ENCODE results near the gene FTSJ1.
"Not testable (repeated sequence)": the region's sequence is repeated elsewhere in the genome, so short reads cannot be mapped to it uniquely, and the experiment has no call there.

The FTSJ1 gene, protein sequence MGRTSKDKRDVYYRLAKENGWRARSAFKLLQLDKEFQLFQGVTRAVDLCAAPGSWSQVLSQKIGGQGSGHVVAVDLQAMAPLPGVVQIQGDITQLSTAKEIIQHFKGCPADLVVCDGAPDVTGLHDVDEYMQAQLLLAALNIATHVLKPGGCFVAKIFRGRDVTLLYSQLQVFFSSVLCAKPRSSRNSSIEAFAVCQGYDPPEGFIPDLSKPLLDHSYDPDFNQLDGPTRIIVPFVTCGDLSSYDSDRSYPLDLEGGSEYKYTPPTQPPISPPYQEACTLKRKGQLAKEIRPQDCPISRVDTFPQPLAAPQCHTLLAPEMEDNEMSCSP

DNA sequence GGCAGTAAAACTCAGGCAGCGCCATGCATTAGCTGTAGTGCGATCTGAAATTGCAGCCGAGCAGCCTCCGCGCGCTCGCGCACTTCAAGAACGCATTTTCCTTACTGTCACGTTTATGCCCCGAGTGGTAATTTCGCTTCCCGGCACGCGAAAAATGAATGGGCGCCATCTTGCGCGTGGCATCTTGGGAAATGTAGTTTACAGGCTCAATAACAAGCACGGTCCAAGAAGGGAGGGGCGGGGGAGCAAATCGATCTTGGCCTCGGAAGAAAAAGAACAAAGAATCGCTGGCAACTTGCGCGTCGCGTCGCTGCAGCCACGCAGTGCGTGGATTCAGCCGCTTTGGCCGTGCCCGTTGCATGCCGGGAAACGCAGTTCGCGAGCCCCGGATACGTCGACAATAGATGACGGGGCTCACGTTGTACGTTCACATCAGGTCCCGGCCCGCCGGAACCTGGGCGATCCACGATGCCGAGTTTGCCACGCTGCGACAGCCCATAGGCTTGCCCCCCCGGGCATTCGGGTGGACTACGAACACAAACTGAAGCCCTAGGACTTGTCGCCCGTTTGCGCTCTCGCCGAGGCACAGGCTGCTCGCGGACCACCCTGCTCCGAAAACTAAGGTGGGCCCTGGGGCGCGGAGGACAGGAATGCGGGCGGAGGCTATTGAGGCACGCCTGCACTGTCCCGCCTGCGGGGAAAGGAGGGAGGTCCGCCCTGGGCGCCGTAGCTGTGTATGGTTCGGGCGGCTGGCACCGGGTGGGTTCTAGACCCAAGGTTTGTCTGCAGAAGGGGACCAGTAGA is at the start of gene FTSJ1:
Gene FTSJ1 (plus strand): TSS at position 426 of the 804 bp plus-strand sequence. CDS start 1,849 bp downstream, outside the sequence.
- peak; percentile 61 to 82 (median 68) for DNase-seq

DNA sequence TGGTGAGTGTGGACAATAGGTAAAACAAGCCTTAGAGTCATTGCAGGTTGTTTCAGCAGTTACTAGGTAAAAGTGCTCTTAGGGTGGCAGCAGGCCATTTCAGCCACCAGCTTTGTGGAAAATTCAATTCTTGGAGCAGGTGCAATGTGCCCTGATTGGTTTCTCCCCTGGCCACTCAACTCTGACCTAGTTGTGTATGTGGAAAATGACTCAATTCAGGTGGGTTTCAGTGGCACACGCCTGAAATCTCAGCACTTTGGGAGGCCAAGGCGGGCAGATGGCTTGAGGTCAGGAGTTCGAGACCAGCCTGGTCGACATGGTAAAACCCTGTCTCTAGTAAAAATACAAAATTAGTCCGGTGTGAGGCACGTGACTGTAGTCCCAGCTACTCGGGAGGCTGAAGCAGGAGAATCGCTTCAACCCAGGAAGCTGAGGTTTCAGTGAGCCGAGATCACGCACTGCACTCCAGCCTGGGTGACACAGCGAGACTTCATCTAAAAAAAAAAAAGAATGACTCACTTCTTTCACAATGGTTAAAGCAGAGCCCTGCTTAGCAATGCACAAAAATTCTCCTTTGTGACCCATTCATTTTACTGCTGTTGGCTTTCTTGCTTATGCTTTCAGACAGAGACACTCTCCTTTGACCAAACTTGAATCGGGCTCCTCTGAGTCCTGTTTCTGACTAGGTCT is 48.8 kb upstream of the FTSJ1 start:
- not testable (repeated sequence) for DNase-seq

DNA sequence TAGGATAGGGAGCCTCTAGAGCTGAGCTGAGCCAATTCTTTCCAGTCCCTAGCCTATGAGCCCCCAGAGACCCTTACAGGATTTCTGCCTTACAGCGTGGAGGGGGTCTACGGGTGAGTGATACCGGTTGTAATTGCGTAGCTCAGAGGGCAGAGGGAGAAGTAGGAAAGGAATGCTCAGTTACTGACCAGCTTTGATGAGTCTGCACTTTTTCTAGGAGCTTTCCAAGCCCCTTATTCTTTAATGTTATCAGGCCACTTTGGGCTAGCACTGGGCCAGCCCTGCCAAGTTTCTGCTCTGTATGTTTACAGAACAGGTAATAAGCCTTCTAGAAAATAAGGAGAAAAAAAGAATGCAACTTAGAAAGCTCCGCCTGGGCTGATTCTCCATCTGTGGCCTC is 46.4 kb upstream of the FTSJ1 start:
- DNase-seq, result not testable (repeated sequence)

DNA sequence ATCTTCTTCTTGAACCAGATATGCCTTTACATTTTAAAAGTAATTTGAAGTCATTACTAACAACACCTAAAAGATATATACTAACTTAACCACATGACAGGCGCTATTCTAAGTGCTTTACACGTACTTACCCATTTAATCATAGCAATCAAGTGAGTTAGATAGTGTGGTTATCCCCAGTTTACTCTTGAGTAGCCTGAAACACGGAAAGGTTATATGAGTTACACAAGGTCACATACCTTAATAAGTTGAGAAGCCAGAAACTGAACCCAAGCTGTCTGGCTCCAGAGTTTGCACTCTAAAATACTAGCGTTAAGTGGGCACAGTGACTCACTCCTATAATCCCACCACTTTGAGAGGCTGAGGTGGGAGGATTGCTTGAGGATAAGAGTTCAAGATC is 45.8 kb upstream of the FTSJ1 start:
- DNase-seq, result not testable (repeated sequence)

DNA sequence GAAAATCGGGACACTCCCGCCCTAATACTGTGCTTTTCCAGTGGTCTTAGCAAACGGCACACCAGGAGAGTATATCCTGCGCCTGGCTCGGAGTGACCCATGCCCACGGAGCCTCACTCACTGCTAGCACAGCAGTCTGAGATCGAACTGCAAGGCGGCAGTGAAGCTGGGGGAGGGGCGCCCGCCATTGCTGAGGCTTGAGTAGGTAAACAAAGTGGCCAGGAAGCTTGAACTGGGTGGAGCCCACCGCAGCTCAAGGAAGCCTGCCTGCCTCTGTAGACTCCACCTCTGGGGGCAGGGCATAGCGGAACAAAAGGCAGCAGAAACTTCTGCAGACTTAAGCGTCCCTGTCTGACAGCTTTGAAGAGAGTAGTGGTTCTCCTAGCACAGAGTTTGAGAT is 42.3 kb upstream of the FTSJ1 start:
- peak in 2 of 4 experiments; percentile 2 to 4 for DNase-seq

DNA sequence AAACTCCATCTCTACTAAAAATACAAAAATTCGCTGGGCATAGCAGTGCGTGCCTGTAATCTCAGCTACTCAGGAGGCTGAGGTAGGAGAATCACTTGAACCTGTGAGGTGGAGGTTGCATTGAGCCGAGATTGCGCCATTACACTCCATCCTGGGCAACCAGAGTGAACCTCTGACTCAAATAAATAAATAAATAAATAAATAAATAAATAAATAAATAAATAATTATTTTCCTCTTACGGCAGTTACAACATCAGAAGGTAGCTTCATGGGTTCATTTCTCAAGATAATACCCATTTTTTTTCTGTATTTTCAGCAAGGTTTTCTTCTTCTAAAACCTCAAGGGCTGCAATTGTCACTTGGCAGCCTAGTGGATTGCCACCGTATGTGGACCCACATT is 28.8 kb upstream of the FTSJ1 start:
- DNase-seq, result not testable (repeated sequence)

DNA sequence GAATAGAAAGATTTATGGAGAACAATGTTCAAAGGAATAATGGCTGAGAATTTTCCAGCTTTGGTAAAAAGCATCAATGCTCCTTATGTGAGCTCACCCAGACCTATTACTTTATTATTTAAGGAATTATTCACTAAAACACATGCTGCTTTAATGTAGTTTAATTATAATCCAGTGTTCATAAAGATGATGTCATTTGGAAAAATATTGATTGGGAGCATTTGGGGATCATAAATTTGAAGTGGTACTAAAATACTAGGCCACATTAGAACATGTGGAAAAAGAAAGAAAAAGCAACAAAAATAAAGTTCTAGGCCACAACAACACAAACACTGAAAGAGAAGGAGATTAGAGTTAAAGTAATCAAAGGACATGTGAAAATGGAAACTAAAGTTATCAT is 25.9 kb upstream of the FTSJ1 start:
- DNase-seq, result no peak

DNA sequence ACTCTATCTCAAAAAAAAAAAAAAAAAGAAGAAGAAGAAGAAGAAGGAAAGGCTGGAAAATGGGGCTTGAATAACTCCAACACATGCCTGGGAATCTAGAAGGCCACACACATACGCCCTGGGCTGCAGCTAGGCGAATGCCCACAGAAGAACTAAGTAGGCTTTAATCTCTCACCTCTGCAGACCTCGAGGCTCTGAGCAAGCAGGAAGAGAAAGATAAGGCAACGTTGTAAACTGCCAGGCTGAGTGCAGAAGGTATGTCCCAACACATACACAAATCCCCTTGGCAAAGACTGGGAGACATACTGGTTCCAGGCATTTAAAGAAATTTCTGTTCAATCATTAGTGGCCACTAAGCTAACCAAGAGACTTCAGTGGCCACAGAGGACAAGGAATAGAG is 24.3 kb upstream of the FTSJ1 start:
- DNase-seq, result no peak

DNA sequence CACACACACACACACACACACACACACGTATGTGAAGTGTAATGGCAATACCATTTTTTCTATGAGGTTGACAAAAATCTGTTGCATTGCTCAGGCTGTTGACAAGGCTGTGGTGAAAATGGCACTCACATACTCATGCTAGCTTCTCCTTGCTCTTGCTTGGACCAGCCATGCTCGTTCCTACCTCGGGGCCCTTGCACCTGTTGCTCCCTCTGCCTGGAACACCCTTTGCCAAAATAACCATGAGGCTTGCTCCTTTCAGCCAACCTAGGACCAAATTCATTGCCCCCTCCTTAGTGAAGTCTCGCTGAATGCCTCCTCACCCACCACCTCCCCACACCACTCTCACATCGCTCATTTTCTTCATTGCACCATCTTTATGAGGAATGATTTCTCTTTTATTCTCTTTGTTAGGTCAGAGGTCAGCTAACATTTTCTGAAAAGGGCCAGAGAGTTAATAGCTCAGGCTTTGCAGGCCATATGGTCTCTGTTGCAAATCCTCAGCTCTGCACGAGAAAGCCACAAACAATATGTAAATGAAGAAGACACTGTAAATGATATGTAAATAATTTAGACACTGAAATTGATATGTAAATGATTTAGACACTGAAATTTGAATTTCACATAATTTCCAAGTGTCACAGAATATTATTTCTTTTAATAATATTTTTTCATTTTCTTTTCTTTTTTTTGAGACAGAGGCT is 19.2 kb upstream of the FTSJ1 start:
- no peak for DNase-seq

DNA sequence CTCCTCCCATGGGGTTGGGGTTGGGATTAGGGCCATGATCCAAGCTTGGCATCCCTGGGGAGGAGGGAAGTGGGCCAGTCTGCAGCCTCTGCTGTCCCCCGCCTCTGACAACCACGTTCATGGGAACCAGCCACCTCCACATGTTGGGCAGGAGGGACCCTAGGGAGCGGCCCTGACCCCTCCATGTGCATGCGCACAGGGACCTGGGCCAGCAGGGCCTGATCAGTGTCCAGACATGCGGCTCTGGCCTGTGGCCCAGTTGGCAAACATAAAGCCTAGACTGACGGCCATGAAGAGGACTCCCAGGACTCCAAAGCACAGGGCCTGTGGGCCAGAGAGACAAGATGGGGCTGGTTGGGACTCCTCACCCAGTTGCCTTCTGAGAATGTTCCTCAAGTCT is 17.3 kb upstream of the FTSJ1 start:
- no peak for DNase-seq

DNA sequence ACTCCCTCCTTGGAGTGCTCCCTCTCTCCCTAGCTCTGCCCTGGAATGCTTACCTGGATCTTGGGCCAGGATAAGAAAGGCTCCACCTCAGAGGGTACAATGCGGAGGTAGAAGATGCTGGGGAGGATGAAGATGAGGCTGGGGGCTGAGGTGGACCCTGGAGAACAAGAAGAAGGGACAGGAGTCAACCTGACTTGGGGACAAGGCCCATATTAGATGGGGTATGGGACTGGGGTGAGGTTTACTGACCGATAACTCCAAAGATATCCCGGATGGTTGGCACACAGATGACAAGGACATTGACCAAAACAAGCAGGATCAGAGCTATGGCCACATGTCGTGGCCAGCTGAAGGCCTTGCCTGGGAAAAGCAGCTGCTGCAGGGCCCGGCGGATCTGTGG is 16.5 kb upstream of the FTSJ1 start:
- no peak for DNase-seq

DNA sequence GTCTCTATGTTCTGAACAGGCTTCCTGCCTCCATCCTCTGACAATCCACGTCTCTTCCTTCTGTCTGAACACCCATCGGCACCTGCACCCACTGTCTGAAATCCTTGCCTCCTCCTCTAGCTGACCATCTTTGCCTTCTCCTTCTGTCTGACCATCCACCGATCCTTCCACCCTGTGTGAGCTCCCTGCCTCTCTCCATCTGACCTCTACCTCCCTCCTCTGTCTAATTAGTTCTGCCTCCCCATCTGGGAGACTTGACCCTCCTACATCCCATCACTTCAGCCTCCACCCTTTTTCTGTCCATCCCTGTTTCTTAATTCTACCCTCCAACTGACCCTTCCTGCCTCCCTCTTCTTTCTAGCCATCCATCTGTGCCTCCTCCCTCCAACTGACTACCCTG is 16.0 kb upstream of the FTSJ1 start:
- no peak for DNase-seq

DNA sequence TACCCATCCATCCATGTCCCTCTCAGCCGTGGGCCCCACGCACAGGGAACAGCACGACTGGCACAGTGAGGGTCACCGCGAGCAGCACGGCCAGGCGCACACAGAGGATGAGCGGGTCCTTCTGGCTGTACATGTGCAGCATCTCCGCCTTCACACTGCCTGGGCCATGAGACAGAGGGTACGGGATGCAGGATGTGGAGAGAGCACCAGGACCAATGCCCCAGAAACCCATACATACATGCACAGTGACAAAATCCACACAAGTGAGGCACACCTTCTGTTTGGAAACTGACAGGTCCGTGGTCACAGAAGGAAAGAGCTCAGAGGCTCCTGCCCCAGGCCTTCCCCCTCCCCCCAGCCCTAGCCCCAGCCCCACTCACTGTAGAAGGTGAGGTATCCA is 15.4 kb upstream of the FTSJ1 start:
- no peak for DNase-seq

DNA sequence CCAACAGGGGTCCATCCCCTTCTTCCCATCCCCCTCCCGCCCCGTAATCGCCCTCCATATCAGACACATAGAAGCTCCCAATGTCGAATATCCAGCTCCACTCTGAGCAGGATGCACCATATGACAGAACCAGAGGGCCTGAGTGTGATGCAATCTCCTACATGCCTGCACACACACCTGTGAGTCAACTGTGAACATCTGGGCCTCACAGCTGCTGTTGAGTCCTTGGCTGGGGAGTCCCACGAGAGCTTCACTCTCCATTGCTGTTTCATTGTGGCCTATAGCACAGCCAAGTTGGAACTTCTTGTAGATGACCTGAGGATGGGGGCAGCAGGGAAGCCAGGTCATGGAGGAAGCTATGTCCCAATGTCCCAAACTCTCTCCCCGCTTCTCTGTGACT is 14.2 kb upstream of the FTSJ1 start:
- no peak for DNase-seq

DNA sequence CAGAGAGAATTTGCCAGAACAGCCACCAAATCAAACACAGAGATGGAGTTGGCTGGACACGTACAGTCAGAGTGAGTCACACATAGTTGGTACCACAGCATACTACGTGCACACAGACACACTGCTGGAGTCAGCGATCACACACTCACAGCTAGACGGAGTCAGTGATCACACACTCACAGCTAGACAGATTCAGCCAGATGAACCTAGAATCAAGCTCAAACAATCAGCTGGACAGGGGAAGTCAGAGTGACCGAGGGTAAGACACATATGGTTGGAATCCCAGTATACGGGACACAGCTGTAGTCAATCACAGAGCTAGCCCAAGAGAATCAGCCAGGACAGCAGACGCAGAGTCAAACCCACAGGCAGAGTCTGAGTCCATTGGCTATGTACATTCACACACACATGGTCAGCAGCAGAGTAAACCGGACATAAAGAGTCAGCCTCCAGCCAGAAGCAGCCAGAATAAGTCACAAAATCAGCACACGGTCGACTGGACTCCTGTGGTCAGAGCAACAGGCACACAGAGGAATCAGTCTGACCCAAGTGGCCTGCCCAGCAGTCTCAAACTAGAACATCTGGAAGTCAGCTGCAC is 10.6 kb upstream of the FTSJ1 start:
- DNase-seq, result no peak

DNA sequence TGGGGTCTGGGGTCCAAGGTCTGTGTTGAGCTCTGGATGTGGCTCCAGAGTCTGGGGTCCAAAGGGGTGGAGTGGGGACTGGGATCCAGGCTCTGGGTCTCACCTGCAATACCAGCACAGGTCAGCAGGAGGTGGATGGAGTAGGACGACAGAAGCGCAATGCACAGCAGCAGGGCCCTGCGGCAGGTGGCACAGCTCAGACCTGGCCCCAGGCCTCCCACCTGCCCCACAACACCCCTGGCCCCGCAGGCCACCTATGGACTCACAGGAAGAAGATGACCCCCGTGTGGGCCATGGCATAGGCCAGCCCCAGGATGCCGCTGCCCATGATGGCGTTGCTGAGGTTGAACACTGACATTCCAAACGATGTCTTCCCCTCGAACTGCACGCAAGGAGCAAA is 9.3 kb upstream of the FTSJ1 start:
- no peak for DNase-seq

DNA sequence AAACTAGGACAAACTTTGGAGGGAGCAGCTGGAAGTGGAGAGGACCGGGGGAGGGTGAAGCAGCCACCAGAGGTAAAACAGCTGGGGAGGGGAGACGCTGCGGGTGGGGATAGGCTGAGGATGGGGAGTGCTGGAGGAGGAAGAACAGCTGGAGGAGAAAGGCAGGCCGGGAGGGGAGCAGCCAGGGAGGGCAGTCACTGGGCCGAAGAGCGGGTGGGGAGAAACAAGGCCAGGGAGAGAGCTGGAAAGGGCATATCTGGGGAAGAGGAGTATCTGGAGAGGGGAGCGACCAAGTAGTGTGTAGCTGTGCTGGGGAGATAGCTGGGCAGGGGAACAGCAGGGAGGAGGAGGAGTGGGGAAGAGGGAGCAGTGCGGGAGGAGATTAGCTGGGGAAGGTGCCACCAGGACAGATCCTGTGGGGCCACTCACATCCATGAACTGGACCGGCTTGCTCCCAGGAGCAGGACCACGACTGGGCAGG is 8.7 kb upstream of the FTSJ1 start:
- DNase-seq, result no peak

DNA sequence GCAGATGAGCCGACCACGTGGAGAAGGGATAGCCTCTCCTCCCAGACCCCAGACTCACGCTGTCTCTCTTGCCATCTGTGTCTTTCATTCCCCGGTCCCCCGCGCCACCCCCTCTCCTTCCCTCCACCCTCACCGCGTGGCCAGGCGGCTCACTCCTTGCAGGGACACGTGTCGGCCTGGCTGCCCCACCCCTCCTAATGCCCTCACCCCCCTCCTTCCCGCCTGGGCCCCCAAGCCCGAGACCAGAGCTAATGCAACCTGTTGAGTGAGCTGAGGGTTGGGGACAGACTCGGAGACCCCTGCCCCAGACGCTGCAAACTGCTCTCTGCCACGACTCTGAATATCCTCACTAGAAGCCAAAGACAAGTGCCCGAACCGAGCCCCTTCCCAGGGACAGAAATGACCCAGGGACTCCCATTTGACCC is 7.7 kb upstream of the FTSJ1 start:
- no peak for DNase-seq

DNA sequence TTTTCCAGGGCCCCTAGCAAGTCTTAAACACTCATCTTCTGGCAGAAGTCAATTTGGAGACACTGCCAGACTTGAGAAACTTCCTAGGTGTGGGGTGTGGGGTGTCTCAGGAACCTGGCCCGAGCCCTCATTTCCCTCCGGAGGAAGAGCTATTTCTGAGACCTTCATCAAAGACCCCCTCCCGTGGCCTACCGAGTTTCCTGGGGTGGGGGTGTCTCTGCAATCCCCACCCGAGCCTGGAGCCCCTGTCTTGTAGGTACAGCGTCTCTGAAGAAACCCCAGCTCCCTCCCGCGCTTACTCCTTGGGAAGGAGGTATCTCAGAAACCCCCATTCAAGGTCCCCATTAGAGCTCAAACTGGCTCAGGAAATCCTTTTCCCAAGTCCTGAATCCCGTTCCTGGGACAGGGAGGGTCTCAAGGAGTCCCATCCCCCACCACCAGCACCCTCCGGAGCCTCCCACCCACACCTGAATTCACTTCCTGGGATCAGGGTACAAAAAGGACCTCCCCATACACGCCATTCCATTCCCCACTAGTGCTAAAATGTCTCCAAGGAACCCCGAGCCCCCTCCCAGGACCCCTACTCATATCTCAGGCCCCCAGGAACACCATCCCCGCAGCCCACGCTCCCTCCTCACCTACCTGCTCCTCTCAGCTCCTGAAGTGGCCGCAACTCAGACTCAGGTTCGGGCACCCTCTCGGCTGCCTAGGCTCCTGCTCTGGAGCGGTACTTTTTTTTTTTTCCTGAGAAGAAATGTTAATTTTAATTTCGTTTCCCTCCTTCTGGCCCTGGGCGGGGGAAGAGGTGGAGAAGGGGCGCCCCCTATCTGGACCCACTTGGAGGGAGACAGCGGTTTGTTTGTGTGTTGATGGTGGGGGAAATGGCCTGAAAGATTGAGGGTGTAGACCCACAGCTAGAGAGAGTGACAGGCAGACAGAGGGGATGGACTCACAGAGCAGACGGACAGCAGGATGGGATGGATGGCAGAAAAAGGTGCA is 7.0 kb upstream of the FTSJ1 start:
- DNase-seq, result peak in 1 of 4 experiments; percentile 20

DNA sequence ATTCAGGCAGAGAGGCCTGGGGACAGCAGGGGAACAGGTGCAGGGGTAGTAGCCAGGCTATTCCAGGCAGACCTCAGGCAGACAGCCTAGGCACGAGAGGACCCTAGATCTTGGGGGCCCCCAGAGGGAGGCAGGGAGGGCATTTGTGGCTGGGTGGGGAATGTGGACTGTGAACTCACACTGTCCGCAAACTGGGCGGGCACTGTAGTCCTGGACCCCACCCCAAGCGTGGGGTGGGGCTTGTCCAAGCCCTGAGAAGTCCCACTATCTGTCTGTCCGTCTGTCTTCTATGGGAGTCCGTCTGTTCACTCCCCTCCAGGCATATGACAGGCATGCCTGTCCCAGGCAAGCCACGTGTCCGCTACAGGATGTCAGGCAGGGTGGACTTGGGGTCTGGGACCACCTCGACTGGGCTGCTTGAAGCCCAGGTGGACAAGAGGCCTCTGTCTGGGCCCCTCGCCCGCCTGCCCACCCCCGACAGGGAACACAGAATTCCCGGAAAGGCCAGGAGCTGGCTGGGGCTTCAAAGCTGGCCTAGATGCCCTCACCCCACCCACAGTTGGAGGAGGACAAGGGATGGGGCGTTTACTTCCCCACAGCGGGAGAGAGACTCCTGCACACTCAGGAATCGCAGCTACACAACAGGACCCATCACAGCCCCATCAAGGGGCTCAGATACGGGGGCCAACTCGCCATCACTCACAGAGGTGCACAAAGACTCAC is 5.7 kb upstream of the FTSJ1 start, which contains the start of gene SLC38A5:
Gene SLC38A5 (minus strand): TSS at position 151 of the 723 bp plus-strand sequence. CDS start 2,336 bp downstream, outside the sequence.
- no peak for DNase-seq

DNA sequence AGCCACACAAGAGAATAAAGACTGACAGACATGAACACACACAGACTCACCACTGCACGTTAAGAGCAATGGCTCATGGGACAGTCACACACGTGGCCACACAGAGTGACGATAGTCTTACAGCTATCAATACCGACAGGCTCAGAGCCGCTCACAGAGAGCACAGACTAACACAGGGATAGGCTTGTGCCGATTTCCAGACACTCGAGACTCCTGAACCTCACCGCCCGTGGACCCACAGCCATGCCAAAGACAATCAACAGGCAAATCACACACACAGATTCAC is 5.2 kb upstream of the FTSJ1 start:
- no peak for DNase-seq
